ENCODE data around the gene HSFX2.
"Not testable (repeated sequence)": the region's sequence is repeated elsewhere in the genome, so short reads cannot be mapped to it uniquely, and the experiment has no call there.

HSFX2 gene

DNA sequence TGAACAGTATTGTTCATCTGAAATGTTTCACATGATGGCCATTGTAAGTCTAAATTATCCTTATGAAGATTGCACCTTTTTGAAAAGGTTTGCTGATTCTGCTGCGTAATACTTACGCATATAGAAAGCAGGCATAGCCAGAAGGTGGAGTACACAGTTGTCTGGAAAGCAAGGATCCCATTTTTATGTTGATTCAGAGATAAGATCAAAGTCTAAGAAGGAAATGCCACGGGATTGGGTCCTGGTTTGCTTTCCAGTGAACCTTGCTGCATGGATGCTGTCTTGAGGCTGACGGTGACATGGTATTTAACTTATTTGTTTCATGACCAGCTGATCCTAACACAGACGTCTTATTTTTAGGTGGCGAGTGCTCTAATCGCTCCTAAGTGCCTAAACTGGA is 23.3 kb downstream of the HSFX2 start:
- no peak for DNase-seq (ENCODE audit: low spot score)
- TF ChIP-seq, protein P1, sequence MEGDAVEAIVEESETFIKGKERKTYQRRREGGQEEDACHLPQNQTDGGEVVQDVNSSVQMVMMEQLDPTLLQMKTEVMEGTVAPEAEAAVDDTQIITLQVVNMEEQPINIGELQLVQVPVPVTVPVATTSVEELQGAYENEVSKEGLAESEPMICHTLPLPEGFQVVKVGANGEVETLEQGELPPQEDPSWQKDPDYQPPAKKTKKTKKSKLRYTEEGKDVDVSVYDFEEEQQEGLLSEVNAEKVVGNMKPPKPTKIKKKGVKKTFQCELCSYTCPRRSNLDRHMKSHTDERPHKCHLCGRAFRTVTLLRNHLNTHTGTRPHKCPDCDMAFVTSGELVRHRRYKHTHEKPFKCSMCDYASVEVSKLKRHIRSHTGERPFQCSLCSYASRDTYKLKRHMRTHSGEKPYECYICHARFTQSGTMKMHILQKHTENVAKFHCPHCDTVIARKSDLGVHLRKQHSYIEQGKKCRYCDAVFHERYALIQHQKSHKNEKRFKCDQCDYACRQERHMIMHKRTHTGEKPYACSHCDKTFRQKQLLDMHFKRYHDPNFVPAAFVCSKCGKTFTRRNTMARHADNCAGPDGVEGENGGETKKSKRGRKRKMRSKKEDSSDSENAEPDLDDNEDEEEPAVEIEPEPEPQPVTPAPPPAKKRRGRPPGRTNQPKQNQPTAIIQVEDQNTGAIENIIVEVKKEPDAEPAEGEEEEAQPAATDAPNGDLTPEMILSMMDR (IDR thresholded peaks at IDR 0.05; ENCODE audit: extremely low read depth, missing control alignments), result no peak

DNA sequence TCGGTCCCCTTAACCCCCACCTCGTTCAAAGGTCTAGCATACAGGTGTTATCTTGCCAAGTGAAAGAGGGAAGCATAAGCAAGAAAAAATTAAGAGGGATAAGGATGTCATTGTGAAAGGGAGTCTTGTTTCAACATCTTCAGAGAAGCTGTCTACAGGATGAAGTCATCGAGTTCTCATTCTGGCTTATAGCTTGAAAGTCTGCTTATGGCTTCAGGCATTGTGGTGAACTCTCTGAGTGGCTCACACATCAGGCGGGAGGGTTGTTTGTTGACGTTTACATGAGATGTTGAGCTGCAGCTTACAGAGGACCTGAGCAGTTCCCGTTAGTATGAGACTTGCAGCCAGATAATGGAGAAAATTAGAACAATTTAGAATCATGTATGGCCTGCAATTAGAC is 24.4 kb downstream of the HSFX2 start:
- TF ChIP-seq, protein P1 (IDR thresholded peaks at IDR 0.05; ENCODE audit: extremely low read depth, missing control alignments), result no peak
- DNase-seq (ENCODE audit: low spot score), result no peak

DNA sequence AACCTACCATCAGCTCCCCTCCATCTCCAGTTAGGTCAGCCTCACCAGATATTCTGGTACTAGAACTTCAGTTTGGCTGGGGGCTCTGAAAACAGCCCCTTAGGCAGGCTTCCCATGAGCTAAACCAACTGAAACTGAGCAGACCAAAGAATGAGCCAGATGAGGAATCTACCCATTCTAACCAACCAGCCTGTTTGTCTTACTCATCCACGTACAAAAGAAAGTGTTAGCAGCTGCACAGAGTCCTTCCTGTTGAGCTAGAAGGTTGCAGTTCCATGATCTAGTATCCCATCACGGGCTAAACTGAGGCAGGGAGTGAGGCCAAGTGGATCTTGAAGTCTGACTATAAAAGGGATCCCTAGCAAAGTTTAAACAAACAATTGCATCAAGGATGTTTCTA is 25.3 kb downstream of the HSFX2 start:
- no peak for DNase-seq (ENCODE audit: low spot score)
- TF ChIP-seq, protein P1 (IDR thresholded peaks at IDR 0.05; ENCODE audit: extremely low read depth, missing control alignments), result no peak

DNA sequence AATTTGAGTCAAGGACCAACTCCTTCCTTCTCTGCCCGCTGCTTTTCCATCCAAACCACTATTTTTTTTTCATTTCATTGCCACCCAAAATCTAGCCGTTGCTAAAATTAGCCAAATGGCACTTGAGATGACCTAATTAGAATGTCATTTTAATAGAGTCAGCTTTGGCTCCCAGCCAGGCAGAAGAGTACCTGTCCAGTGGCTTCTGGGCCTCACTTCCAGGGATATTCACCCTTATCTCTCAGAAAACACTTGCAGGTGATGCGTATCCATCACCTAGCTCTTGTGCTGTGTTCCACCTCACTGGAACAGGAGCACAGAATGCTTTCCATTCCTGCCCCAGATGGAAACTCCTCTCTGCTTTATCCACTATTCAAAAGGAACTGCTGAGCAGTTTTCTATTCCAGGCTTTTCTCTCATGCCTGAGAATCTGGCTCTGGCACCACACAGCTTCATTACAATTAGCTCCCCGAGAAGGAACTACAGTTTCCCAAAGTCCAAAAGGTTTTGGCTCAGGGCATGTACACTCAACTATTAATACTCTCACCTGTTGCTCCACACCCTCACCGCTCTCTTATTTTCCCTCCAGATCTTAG is 26.3 kb downstream of the HSFX2 start:
- no peak for DNase-seq (ENCODE audit: low spot score)
- TF ChIP-seq, protein P1 (IDR thresholded peaks at IDR 0.05; ENCODE audit: extremely low read depth, missing control alignments), result no peak

DNA sequence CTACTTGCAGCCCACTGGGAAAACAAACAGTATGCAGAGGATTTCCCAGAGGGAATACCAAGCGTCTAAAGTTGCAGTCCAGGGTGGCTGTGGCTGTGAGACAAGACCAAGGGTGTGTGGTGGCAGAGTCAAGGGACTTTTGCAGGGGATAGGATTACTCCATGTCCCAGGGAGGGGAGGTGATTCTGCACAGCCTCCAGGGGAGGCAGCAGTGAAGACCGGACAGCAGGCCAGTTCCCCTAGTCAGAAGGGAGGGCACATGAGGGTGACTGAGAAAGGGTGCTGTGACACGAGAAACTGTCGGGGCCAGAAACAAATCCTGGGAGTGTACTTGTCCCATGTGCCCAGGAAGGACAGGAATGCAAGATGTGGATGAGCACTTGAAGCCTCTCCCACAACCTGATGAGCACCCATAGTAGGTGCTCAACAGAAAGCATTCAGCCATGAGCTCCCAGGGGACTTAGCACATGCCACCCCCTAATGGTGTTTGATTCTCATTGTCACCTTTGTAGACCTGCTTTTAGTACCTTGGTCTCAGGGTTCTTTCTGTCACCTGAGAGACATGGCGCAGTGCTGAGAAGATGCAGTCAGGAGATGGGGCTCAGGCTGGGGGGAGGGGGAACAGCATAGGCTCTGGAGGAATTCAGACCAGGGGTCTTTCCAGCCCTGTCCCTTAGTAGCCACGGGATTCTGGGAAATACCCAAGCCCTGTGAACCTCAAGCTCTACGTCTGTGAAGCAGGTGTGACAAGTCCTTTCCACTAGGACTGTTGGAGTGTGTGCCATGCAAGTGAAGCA is 27.3 kb downstream of the HSFX2 start:
- TF ChIP-seq, protein P1 (IDR thresholded peaks at IDR 0.05; ENCODE audit: extremely low read depth, missing control alignments), result no peak
- DNase-seq (ENCODE audit: low spot score), result no peak

DNA sequence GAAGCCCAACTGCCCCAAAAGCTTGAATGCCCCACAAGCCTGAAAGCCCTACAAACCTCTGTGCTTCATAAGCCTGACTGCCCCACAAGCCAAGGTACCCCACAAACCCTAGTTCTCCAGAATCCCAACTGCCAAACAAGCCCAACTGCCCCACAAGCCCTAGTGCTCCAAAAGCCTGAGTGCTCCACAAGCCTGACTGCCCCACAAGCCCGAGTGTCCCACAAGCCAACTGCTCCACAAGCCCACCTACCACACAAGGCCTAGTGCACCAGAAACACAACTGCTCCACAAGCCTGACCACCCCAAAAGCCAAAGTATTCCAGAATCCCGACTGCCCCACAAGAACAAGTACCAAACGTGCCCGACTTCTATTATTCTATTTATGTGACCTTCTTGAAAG is 31.8 kb downstream of the HSFX2 start:
- TF ChIP-seq, protein P1 (IDR thresholded peaks at IDR 0.05; ENCODE audit: extremely low read depth, missing control alignments), result no peak
- DNase-seq (ENCODE audit: low spot score), result no peak

DNA sequence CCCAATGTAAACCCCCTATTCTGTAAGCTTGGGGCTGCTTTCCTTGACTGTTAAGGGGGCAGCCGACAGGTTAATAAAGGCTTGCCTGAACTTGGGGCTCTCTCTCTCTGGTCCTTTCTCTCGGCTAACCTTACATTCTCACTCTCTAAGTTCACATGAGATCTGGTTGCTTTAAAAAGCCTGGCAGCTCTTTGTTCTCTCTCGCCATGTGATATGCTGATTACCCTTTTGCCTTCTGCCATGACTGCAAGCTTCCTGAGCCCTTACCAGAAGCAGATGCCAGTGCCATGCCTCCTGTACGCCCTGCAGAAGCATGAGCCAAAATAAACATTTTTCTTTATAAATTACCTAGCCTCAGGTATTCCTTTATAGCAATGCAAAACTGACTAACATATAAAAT is 39.9 kb downstream of the HSFX2 start:
- not testable (repeated sequence) for DNase-seq (ENCODE audit: low spot score)

DNA sequence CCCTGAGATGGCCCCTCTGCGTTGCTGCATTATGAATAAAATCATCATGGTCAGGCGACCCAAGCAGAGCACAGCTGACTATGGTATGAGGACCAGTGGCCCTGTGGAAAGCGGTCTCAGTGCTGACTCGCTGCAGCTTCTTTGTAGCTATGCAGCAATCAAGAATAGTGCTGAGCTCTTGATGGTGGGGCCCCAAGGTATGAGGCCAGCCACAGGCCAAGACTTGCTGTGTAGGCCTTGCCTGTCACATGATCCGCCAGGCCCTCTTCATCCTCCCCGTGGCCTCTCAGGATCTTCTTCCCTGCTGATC is 43.2 kb downstream of the HSFX2 start:
- DNase-seq (ENCODE audit: low spot score), result not testable (repeated sequence)

DNA sequence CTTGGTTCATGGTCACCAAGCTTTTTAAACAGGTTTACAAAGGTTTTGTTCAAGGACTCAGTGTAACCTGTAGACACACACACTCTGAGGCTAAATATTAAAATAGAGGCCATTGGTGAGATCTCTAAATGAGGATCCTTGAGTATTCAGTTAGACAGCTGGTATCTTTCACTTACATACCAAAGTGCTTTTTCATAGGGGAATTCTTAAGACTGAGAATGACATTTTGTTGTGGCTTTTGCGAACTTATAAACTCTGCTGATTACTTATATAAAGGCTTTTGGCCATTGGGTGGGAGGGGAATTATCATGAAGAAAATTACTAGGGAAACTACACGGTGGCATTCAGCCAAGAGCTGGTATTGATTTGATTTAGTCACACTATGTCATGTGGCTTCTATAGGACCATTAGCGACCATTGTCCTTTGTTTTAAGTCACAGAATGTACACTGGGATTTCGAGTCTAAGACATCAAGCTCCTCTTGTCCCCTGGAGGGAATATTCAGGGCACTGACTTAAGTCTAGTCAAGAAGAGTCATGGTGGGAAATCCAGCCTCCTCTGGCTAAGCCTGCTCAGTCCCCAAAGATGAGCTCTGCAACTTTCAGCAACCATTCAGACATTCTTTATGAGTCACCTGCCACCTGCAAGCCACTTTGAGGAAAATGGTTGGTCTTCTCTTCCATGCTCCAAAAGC is 43.7 kb downstream of the HSFX2 start:
- not testable (repeated sequence) for DNase-seq (ENCODE audit: low spot score)

DNA sequence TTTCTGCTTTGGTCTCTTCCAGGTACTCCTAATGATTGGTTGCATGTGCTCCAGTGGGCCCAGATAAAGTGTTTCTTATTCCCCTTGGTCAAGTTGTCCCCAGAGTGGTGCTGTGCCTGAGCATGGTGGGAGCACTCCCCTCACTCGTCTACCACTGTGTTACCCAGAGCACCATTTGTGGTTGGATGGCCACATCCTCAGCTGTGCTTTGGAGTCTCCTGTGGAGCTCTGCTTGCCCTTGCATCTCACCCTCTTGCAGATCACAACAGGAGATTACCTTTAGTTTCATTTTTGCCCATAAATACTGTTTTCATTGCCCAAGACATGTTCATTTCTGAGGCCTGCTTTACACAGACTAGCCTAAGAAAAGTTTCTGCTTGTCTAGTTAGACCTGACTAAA is 44.7 kb downstream of the HSFX2 start:
- DNase-seq (ENCODE audit: low spot score), result not testable (repeated sequence)

DNA sequence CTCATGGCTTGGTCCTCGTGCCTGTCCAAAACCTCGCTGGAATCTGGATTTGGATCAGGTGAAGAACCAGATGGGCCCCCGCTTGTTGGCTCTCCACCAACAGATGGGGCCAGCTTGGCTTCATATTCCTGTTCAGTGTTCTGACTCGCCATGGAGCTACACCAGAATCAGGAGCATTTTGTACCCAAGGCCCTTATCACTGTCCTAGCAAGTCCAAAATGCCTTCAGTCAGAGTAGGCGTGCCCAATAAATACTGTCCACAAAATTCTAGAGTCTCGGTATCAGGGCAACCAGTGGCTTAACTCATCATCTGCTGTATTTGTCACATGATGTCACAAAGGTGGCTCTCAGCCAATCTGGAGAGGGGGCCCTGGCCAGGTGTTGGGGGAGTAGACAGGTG is 45.4 kb downstream of the HSFX2 start, which contains the start of gene HSFX3:
HSFX3 (minus strand) TSS at position 224 of the 400 bp plus-strand sequence; CDS start at position 152, 72 bp downstream.
- DNase-seq (ENCODE audit: low spot score), result not testable (repeated sequence)

DNA sequence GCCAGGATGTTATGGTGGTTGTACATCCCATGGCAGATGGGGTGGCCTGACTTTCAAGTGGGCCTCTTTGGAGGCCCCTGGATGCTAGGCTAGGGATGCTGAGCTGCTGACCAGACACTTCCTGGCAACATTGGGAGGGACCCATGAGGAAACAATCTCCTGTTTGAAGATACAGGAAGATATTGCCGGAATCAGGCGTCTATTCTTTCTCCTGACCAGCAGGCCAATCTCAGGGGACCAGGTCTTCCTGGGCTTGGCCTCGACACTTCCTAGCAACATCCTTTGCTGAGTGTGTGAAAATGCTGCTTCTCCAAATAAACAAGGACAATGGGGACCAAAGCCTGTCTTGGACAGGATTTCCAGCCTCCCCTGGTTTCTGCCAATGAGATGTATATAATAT is 47.3 kb downstream of the HSFX2 start:
- DNase-seq (ENCODE audit: low spot score), result not testable (repeated sequence)

DNA sequence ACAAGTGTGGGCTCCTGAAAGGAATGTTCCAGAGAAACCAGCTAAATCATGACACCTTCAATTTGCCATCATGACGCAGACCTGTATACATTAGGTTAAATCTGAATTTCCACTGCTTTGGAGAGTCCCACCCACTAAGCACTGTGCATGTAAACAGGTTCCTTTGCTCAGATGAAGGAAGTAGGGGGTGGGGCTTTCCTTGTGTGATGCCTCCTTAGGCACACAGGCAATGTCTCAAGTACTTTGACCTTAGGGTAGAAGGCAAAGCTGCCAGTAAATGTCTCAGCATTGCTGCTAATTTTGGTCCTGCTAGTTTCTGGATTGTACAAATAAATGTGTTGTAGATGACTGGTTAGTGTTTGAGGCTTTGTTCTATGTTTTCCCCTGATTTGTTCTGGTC is 48.2 kb downstream of the HSFX2 start:
- DNase-seq (ENCODE audit: low spot score), result not testable (repeated sequence)
